ENCODE measurements around the gene LUM.
"Not testable (repeated sequence)": the region's sequence is repeated elsewhere in the genome, so short reads cannot be mapped to it uniquely, and the experiment has no call there.

LUM gene

DNA sequence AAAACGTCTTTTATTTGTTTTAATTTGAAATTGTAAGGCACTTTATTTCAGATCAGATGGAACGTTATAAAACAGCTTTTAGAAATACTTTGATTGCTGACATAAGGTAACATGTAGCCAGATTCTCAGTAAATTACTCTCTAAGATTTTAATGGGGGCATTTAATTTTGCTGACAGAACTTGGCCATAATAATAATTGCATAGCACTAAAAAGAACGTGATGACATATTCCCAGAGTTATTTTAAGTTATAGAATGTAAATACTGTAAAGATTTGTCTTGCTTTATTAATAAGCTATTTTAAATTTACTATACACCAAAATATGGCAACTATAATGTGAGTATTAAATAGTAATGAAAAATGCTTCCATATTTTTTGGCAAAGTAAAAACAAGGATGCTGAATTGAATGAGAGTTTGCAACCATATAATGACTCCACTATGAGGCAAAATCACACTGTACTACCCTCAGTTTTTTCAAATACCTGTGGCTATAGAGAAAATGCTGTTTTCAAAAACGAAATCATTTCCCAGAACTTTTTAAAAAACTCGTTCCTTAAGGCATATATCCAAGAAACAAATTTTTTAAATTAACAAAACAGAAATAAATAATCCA, 876 bp downstream of the LUM start:
- peak overlapping the region; percentile 47 for H3K4me3 ChIP-seq (ENCODE audit: low read depth, low read length)

GRCh38 chr12:91109581-91110310, 1.5 kb downstream of the LUM start:
- peak overlapping the region; percentile 47 for H3K4me3 ChIP-seq (ENCODE audit: low read depth, low read length)
- no peak for DNase-seq (ENCODE audit: low read depth)

More for the DNA sequence above, 876 bp downstream of the LUM start:
- DNase-seq (ENCODE audit: low read depth): no peak

DNA sequence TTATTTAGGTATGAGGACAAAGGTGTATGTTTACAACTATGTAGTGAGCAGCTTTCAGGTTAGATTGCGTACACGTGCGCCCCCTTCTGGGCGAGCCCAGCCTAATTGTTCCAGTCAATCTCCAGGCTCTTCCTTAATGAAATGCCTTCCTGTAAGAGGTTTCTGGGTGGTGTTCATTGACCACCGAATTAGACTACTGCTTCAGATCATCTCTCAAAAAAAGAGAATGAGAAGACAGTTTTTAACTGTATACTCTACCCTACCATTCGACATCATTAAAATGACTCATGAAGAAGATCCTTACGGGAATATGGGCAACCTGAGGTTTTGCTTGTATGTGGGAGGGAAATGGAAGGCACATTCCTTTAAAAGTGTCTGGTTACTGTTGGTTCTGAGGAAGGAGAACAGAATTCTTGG, 2.1 kb downstream of the LUM start:
- H3K4me3 ChIP-seq (ENCODE audit: low read depth, low read length): peak overlapping the region; percentile 12

GRCh38 chr12:91108196-91108755, 3.0 kb downstream of the LUM start:
- H3K4me3 ChIP-seq (ENCODE audit: low read depth, low read length): no peak overlapping the region
- DNase-seq (ENCODE audit: low read depth): no peak

More for the DNA sequence above, 2.1 kb downstream of the LUM start:
- DNase-seq (ENCODE audit: low read depth): peak; percentile 72

GRCh38 chr12:91106283-91106682, 5.0 kb downstream of the LUM start:
- DNase-seq (ENCODE audit: low read depth): no peak
- no peak overlapping the region for H3K4me3 ChIP-seq (ENCODE audit: low read depth, low read length)

DNA sequence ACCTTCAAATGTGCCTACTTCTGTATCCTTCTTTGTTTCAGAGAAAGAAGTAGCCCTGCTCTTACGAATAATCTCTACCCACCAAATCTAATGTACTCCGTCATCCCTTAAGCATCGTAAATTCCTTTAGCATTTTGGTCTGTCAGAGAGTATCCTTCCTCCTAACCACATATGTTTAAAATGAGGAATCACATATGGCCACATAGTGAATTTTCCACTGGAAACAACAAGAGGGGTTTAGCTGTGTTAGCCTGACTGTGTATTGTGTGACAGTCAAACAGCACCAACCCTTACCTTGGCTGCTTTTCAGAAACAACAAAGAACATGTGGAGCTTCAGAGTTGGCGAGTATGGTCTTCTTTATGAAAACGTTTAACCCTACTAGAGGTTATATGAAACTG, 5.5 kb downstream of the LUM start:
- no peak overlapping the region for H3K4me3 ChIP-seq (ENCODE audit: low read depth, low read length)
- DNase-seq (ENCODE audit: low read depth): no peak

DNA sequence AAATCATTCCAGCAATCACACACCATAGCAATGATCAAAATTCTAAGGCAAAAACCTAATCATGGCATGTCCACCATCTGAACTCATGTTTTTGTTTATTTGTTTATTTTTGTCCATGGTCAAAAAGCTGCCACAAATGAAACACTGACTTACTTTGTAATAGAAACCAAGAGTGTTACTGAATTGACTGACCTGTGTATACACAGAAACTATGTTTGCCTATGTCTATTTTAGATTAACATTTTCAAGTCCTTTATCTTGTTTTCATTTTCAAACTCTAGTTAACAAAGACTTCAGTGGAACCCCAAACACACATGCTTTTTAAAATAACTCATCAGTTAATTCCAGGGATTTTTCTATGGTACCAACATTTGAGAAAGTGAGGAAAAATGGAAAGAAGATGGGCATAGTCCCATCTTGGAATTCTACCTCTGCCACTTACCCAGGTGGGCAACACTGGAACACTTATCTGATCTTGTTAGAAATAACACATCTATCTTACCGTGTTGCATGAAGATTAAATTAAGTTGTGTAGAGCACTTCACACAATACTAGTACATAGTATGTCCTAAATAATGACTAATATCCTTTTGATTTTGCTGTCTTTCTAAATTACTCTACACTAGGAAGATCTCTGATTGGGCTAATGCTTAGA, 6.4 kb downstream of the LUM start:
- DNase-seq (ENCODE audit: low read depth): no peak
- H3K4me3 ChIP-seq (ENCODE audit: low read depth, low read length): no peak overlapping the region

GRCh38 chr12:91103624-91104023, 7.7 kb downstream of the LUM start:
- no peak for DNase-seq (ENCODE audit: low read depth)
- no peak overlapping the region for H3K4me3 ChIP-seq (ENCODE audit: low read depth, low read length)

- no peak for DNase-seq (ENCODE audit: low read depth)
- H3K4me3 ChIP-seq (ENCODE audit: low read depth, low read length): no peak overlapping the region
These were observed 8.2 kb downstream of the LUM start for GRCh38 chr12:91103101-91103500.

DNA sequence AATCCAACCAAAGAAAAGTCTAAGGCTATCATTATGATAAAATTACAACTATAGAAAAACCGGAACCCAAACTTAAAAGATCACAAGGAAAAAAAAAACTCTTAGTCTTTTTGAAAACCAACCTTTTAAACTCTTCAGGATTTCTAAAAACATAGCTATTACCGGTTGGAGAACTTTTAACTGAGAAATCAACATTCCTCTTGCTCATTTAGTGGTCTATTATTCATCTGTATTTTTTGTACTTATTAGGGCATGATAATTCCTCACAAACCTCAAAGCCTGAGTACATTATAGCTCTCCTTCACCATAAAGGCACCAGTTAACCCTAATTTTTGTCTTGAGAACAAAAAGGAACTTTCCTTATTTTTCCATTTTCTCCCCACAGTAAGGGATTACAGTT, 10.4 kb downstream of the LUM start:
- no peak for DNase-seq (ENCODE audit: low read depth)
- no peak overlapping the region for H3K4me3 ChIP-seq (ENCODE audit: low read depth, low read length)

DNA sequence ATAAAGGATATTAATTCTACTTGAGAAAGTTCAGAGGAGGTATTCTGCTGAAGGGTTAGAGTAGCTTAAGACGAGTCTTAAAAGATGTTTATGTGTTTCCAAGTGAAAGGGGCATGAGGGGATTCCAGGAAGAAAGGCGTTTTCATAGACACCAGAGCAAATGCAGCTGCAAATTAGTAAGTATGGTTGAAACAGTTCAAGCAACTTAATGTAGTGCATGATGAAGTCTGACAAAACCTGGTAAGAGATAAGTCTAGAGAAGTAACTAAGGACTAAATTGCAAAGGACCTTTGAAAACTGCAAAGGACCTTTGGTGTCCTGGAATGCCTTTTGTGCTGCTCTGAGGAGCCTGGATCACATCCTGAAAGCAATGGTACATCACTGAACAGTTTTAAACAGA, 11.5 kb downstream of the LUM start:
- DNase-seq (ENCODE audit: low read depth): no peak
- H3K4me3 ChIP-seq (ENCODE audit: low read depth, low read length): no peak overlapping the region

- DNase-seq (ENCODE audit: low read depth): no peak
- H3K4me3 ChIP-seq (ENCODE audit: low read depth, low read length): no peak overlapping the region
These were observed 12.0 kb downstream of the LUM start for GRCh38 chr12:91099341-91099740.

GRCh38 chr12:91098941-91099340, 12.4 kb downstream of the LUM start:
- peak; percentile 90 for DNase-seq (ENCODE audit: low read depth)
- H3K4me3 ChIP-seq (ENCODE audit: low read depth, low read length): no peak overlapping the region

- no peak overlapping the region for H3K4me3 ChIP-seq (ENCODE audit: low read depth, low read length)
- no peak for DNase-seq (ENCODE audit: low read depth)
These were observed 12.8 kb downstream of the LUM start for GRCh38 chr12:91098461-91098860.

GRCh38 chr12:91094957-91095356, 16.3 kb downstream of the LUM start:
- DNase-seq (ENCODE audit: low read depth): no peak
- no peak overlapping the region for H3K4me3 ChIP-seq (ENCODE audit: low read depth, low read length)

- H3K4me3 ChIP-seq (ENCODE audit: low read depth, low read length): no peak overlapping the region
- DNase-seq (ENCODE audit: low read depth): no peak
These were observed 17.1 kb downstream of the LUM start for GRCh38 chr12:91094032-91094662.

- no peak for DNase-seq (ENCODE audit: low read depth)
These were observed 18.0 kb downstream of the LUM start for GRCh38 chr12:91093341-91093740.

DNA sequence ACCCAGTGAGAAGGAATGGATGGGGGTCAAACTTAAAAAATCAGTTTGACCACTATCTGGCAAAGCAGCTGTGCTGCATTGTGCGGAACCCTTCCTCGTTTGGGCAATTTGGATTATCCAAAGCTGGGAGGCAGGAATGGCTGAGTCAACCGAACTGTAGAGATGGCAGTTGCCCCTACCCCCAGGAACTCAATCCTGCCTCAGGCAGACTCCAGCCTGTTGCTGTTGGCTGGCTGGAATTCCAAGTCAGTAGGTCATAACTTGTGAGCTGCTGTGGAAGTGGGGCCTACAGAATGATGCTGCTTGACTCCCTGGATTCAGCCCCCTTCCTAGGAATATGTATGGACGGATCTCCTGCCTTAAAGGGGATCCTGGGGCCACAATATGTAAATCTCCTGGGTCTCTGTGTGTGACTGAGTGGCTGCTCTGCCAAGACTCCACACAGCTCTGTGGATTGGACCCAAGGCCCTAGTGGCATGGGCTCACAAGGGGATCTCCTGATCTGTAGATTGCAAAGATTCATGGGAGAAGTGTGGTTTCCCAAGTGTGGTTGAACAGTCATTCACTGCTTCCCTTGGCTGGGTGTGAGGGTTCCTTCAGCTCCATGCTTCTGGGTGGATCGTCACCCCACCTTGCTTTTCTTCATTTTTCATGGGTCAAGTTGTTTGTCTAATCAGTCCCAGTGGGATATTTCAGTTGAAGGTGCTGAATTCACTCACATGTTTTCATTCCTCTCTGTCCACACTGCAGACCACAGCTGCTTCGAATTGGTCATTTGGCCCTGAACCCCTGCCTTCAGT, 19.2 kb downstream of the LUM start:
- no peak overlapping the region for H3K4me3 ChIP-seq (ENCODE audit: low read depth, low read length)
- no peak for DNase-seq (ENCODE audit: low read depth)

More at GRCh38 chr12:91093341-91093740, 18.0 kb downstream of the LUM start:
- H3K4me3 ChIP-seq (ENCODE audit: low read depth, low read length): no peak overlapping the region

DNA sequence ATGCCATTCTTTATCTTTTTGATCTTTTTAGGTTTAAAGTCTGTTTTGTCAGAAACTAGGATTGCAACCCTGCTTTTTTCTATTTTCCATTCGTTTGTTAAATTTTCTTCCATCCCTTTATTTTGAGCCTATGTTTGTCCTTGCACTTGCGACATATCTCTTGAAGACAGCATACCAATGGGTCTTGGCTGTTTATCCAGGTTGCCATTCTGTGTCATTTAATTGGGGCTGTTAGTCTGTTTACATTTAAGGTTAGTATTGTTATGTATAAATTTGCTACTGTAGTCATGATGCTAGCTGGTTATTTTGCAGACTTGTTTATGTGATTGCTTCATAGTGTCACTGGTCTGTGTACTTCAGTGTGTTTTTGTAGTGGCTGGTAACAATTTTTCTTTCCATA, 21.3 kb downstream of the LUM start:
- DNase-seq (ENCODE audit: low read depth); H3K4me3 ChIP-seq (ENCODE audit: low read depth, low read length): not testable (repeated sequence)
